ENCODE data around the gene ZNF609. TPM values are rescaled to one million over a fixed set of nuclear protein-coding genes. Genes with fewer than 3 reads are reported as not detected.
A peak's percentile ranks its signal among the peaks of the same experiment; 100 is the strongest.

Gene ZNF609
- total and polyA plus RNA-seq, 8 donors = 4.2 to 25.2 (median 13.1) TPM

- H3K9me3 ChIP-seq = no peaks in the 10 kb centered on the region
- FAIRE-seq (no peak), ATAC-seq (peak; percentile 82 to 89 (median 88)), DNase-seq (peak in 5 of 6 donors; percentile 42 to 67 (median 58))
- H3K27ac ChIP-seq = peak overlapping the region; percentile 40 to 74 (median 66)
- H3K36me3 ChIP-seq = no peaks in the 10 kb centered on the region
- intact Hi-C loops (cut with DNase I) = no loop called here
- 4 to 7% methylated on average over 3 of the region's 3 CpGs for WGBS, 2 donors
- no peak for TF ChIP-seq CTCF (IDR thresholded peaks at IDR 0.05)
- H3K4me3 ChIP-seq = no peak overlapping the region
- H3K4me1 ChIP-seq = peaks cover 15 to 39% (median 33%) of the 10 kb centered on the region in 3 donors
- no peaks in the 10 kb centered on the region for H3K27me3 ChIP-seq
These were observed 61.4 kb downstream of the ZNF609 start for GRCh38 chr15:64521726-64522164.

GRCh38 chr15:64522226-64522823 is 61.9 kb downstream of the ZNF609 start:
- Histone ChIP-seq H3K4me1 (peaks cover 15 to 39% (median 33%) of the 10 kb centered on the region in 3 donors), H3K4me3 (no peak overlapping the region), H3K9me3 (no peaks in the 10 kb centered on the region), H3K27me3 (no peaks in the 10 kb centered on the region), H3K27ac (peak overlapping the region in 2 of 4 donors; percentile 70 to 74), H3K36me3 (no peaks in the 10 kb centered on the region)
- intact Hi-C loops (cut with DNase I) = no loop called here
- DNase-seq (no peak), FAIRE-seq (no peak), ATAC-seq (peak in 3 of 4 donors; percentile 34 to 40 (median 36))
- no peak for TF ChIP-seq CTCF (IDR thresholded peaks at IDR 0.05)
- WGBS, 2 donors = 41 to 47% methylated on average over 1 of the region's 1 CpG

- no peaks in the 10 kb centered on the region for H3K9me3 ChIP-seq
- FAIRE-seq (no peak), DNase-seq (no peak), ATAC-seq (no peak)
- H3K27ac ChIP-seq = peak overlapping the region in 2 of 4 donors; percentile 1 to 14
- 99 to 100% methylated on average over 5 of the region's 5 CpGs for WGBS, 2 donors
- H3K4me1 ChIP-seq = peaks cover 15 to 39% (median 33%) of the 10 kb centered on the region in 3 donors
- intact Hi-C loops (cut with DNase I) = no loop called here
- no peak overlapping the region for H3K4me3 ChIP-seq
- H3K27me3 ChIP-seq = no peaks in the 10 kb centered on the region
- no peaks in the 10 kb centered on the region for H3K36me3 ChIP-seq
- no peak for TF ChIP-seq CTCF (IDR thresholded peaks at IDR 0.05)
These were observed 62.9 kb downstream of the ZNF609 start for GRCh38 chr15:64523240-64523639.

- Histone ChIP-seq H3K4me3 (no peak overlapping the region), H3K9me3 (no peaks in the 10 kb centered on the region), H3K36me3 (no peaks in the 10 kb centered on the region), H3K27me3 (no peaks in the 10 kb centered on the region), H3K4me1 (peaks cover 15 to 37% (median 30%) of the 10 kb centered on the region in 3 donors), H3K27ac (no peak overlapping the region)
- no peak for DNase-seq
- TF ChIP-seq CTCF (IDR thresholded peaks at IDR 0.05) = no peak
- FAIRE-seq = no peak
- intact Hi-C loops (cut with DNase I) = no loop called here
- 95 to 97% methylated on average over 1 of the region's 1 CpG for WGBS, 2 donors
- ATAC-seq = no peak
These were observed 64.4 kb downstream of the ZNF609 start for GRCh38 chr15:64524778-64525177.

- Histone ChIP-seq H3K4me1 (peaks cover 7 to 27% (median 23%) of the 10 kb centered on the region in 3 donors), H3K9me3 (no peaks in the 10 kb centered on the region), H3K27me3 (no peaks in the 10 kb centered on the region), H3K4me3 (no peak overlapping the region), H3K36me3 (no peaks in the 10 kb centered on the region), H3K27ac (no peak overlapping the region)
- intact Hi-C loops (cut with DNase I) = no loop called here
- TF ChIP-seq CTCF (IDR thresholded peaks at IDR 0.05) = no peak
- DNase-seq (no peak), FAIRE-seq (no peak), ATAC-seq (no peak)
- WGBS, 2 donors = 75 to 86% methylated on average over 8 of the region's 8 CpGs
These were observed 65.6 kb downstream of the ZNF609 start for GRCh38 chr15:64525828-64526530.

All from pancreas (tissue), 10 donors.